Hepatocyte (in vitro differentiated cells): ENCODE data around the gene PPP1CA. TPM values are rescaled to one million over a fixed set of nuclear protein-coding genes. Genes with fewer than 3 reads are reported as not detected.

Experiments
- DNase-seq: peaks from one replicate; pipeline ENCODE4 v3.0.0-alpha.2; 2016; ENCODE audit warnings: low spot score
- H2AFZ ChIP-seq: fragments of 200-600 bp; sonication (generic); 2 replicates; pipeline ENCODE4 v1.6.0; 2016; ENCODE audit warnings: antibody characterized with exemption, mild to moderate bottlenecking
- H3K27ac ChIP-seq: fragments of 200-600 bp; sonication (generic); 2 replicates; pipeline ENCODE4 v1.5.1; 2016; ENCODE audit warnings: mild to moderate bottlenecking
- H3K27me3 ChIP-seq: fragments of 200-600 bp; sonication (generic); 2 replicates; pipeline ENCODE4 v1.6.1; 2016
- H3K36me3 ChIP-seq: fragments of 200-600 bp; sonication (generic); replicated peaks from 2 replicates; pipeline ENCODE4 v1.5.1; 2016; ENCODE audit warnings: low read depth; ENCODE audit not compliant: insufficient read depth
- H3K4me1 ChIP-seq: fragments of 200-600 bp; sonication (generic); 2 replicates; pipeline ENCODE4 v1.5.1; 2016; ENCODE audit warnings: mild to moderate bottlenecking, moderate library complexity; ENCODE audit not compliant: insufficient read depth
- H3K4me2 ChIP-seq: fragments of 200-600 bp; sonication (generic); 2 replicates; pipeline ENCODE4 v1.6.0; 2016
- H3K4me3 ChIP-seq: fragments of 200-600 bp; sonication (generic); 2 replicates; pipeline ENCODE4 v1.5.1; 2016; ENCODE audit warnings: mild to moderate bottlenecking
- H3K79me2 ChIP-seq: fragments of 200-600 bp; sonication (generic); 2 replicates; pipeline ENCODE4 v1.6.0; 2017; ENCODE audit warnings: mild to moderate bottlenecking
- H3K9me2 ChIP-seq: fragments of 200-600 bp; sonication (generic); replicated peaks from 2 replicates; pipeline ENCODE4 v1.6.0; 2017; ENCODE audit warnings: mild to moderate bottlenecking; ENCODE audit not compliant: insufficient read depth
- H3K9me3 ChIP-seq: fragments of 200-600 bp; sonication (generic); 2 replicates; pipeline ENCODE4 v1.5.1; 2016; ENCODE audit warnings: low read depth, mild to moderate bottlenecking
- H4K20me1 ChIP-seq: fragments of 200-600 bp; sonication (generic); 2 replicates; pipeline ENCODE4 v1.6.0; 2016; ENCODE audit warnings: mild to moderate bottlenecking; ENCODE audit not compliant: insufficient read depth, poor library complexity, severe bottlenecking
- EZH2 ChIP-seq: fragments of 200-600 bp; sonication (generic); IDR thresholded peaks from 2 replicates; pipeline ENCODE4 v1.6.1; 2016; ENCODE audit warnings: antibody characterized with exemption, mild to moderate bottlenecking, borderline replicate concordance
- EZH2phosphoT487 ChIP-seq: fragments of 200-600 bp; sonication (generic); IDR thresholded peaks from one replicate; pipeline ENCODE4 v1.6.1; 2018; ENCODE audit warnings: antibody characterized with exemption, mild to moderate bottlenecking, low read depth, moderate library complexity; ENCODE audit not compliant: unreplicated experiment, severe bottlenecking
- WGBS: methylation state at CpG from one replicate; pipeline ENCODE4 v1.1.6; 2016; ENCODE audit warnings: low lambda C conversion rate; ENCODE audit errors: missing lambda C conversion rate; 5-methylcytosine and 5-hydroxymethylcytosine counted together
- polyA plus RNA-seq: library from polyadenylated mRNA; unstranded; fragments of >200 nt; fragmentation: Nextera tagmentation; extraction: Ambion mirVana; gene quantifications from 2 replicates; pipeline ENCODE4 v1.2.1, GENCODE V29; 2016
- total RNA-seq: library from RNA; depleted of rRNA; stranded (reverse); fragments of >200 nt; gene quantifications from 2 replicates; pipeline ENCODE4 v1.2.3, GENCODE V29; 2014
- TF ChIP-seq, protein P1 (sequence below): fragments of 200-600 bp; sonication (generic); IDR thresholded peaks from 2 replicates; pipeline ENCODE4 v1.5.1; 2016; ENCODE audit warnings: antibody characterized with exemption, mild to moderate bottlenecking; ENCODE audit not compliant: poor library complexity

Gene PPP1CA
- total and polyA plus RNA-seq, 2 experiments from 2014 or later: 146 to 242 TPM

DNA sequence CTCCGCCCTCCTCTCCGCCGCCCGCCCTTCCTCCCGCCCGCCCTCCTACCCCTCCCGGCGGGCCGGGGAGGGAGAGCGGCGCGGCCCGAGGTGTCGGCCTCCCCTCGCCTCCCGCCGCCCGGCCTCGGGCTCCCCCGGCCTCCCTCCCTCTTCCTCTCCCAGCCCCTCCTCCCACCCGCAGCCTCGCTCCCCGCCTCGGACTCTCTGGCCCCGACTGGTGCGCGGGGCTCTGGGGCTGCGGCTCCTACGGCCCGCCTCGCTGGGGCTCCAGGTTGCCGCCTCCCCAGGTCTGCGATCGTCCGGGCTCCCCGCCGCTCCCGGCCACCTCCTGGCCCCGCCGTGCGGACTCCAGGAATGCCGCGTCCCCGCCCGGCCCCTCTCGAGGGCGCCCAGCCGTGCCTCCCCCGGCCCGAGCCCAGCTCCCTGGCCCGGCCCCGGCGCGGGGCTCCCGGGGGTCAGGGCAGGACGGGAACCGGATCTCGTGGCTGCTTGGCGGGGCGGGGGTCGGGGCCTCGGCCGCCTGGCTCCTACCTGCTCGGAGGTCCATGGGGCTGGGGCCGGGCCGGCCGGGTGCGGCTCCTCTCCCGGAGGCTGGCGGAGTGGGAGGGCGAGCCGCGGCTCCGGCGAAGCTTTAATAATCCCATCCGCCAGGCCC, 28.5 kb downstream of the PPP1CA start, which contains the start of gene CLCF1:
Gene CLCF1, minus strand, starts transcription at position 606 of the 655 bp plus-strand sequence. Its CDS starts 59 bp downstream, at position 547.
- Histone ChIP-seq H3K27ac (peak within 1 kb of the TSS; percentile 99), H2AFZ (peak within 1 kb of the TSS; percentile 53), H3K4me1 (peaks cover 60% of the 10 kb centered on the region), H3K4me2 (peak within 1 kb of the TSS; percentile 91), H3K4me3 (peak within 1 kb of the TSS; percentile 97), H3K79me2 (peaks cover 30% of the 10 kb centered on the region), H4K20me1 (no peaks in the 10 kb centered on the region), H3K9me3 (no peaks in the 10 kb centered on the region), H3K36me3 (no peaks in the 10 kb centered on the region), H3K9me2 (no peaks in the 10 kb centered on the region), H3K27me3 (no peaks in the 10 kb centered on the region)
- TF ChIP-seq EZH2: no peak
- DNase-seq: peak; percentile 89
- 0% methylated on average over 20 of the region's 76 CpGs for WGBS

DNA sequence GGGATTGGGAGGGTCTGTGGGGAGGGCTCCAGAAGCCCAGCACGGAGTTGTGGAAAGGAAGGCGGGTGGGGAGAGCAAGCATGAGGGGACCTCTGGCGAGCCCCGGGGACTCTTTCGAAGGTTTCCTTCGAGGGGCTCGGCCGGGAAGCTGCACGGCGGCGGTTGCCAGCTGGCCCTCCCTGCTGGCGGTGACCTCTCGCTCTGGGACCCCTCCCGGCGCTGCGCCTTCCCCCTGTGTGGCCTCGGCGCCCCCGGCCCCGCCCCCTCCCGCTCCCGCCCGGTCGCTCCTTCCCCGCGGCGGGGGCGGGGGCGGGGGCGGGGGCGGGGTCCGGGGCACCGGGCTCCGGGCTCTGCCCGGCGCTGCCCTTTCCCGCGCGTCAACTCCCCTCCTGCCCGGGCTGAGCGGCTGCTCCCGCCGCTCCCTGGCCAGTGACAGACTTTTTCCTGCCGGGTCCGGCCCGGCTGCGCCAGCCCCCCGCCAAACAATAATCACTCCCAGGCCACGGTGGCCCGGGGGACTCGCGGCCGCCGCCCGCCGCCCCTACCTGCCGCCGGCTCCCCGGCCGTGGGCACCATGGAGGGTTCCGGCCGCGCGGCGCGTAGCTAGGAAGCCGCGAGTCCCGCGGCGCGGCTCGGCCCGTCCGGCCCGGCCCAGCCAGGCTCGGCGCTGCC, 29.2 kb downstream of the PPP1CA start:
- no peak overlapping the region for H2AFZ ChIP-seq
- DNase-seq: peak; percentile 63

DNA sequence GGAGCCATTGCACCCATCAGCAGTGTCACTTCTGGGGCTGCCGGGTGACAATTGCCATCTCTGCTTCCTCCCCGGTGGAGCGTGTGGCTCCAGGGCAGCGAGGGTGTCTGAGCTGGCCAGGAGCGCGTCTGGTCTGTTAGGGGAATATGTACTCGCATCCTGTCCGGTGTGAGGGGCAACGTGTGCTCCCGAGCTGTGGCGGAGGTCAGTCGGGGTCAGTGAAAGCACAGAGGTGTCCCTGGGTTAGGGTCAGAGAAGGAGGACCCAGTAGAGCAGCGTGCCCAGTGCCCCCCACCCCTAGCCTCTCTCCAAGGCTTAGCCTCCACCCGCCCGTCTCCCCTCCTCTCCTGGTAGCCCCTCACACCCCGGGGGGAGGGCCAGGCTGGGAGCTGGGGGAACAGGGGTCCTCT, 29.7 kb downstream of the PPP1CA start:
- 14% methylated on average over 14 of the region's 16 CpGs for WGBS
- Histone ChIP-seq H3K36me3 (no peaks in the 10 kb centered on the region), H3K4me1 (peaks cover 73% of the 10 kb centered on the region), H3K27ac (peak overlapping the region; percentile 99), H3K4me3 (peak overlapping the region; percentile 97), H3K9me3 (no peaks in the 10 kb centered on the region), H3K4me2 (peak overlapping the region; percentile 91), H4K20me1 (no peaks in the 10 kb centered on the region), H2AFZ (no peak overlapping the region), H3K27me3 (no peaks in the 10 kb centered on the region), H3K9me2 (no peaks in the 10 kb centered on the region), H3K79me2 (peaks cover 30% of the 10 kb centered on the region)
- no peak for DNase-seq
- TF ChIP-seq, protein P1, sequence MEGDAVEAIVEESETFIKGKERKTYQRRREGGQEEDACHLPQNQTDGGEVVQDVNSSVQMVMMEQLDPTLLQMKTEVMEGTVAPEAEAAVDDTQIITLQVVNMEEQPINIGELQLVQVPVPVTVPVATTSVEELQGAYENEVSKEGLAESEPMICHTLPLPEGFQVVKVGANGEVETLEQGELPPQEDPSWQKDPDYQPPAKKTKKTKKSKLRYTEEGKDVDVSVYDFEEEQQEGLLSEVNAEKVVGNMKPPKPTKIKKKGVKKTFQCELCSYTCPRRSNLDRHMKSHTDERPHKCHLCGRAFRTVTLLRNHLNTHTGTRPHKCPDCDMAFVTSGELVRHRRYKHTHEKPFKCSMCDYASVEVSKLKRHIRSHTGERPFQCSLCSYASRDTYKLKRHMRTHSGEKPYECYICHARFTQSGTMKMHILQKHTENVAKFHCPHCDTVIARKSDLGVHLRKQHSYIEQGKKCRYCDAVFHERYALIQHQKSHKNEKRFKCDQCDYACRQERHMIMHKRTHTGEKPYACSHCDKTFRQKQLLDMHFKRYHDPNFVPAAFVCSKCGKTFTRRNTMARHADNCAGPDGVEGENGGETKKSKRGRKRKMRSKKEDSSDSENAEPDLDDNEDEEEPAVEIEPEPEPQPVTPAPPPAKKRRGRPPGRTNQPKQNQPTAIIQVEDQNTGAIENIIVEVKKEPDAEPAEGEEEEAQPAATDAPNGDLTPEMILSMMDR: no peak
- TF ChIP-seq EZH2: no peak
- TF ChIP-seq EZH2phosphoT487: no peak

More for the DNA sequence above, 29.2 kb downstream of the PPP1CA start:
- no peaks in the 10 kb centered on the region for H3K9me2 ChIP-seq
- H3K4me1 ChIP-seq: peaks cover 67% of the 10 kb centered on the region
- peak overlapping the region; percentile 91 for H3K4me2 ChIP-seq
- H3K79me2 ChIP-seq: peaks cover 30% of the 10 kb centered on the region
- no peaks in the 10 kb centered on the region for H3K9me3 ChIP-seq
- no peaks in the 10 kb centered on the region for H3K36me3 ChIP-seq
- no peaks in the 10 kb centered on the region for H3K27me3 ChIP-seq
- peak overlapping the region; percentile 97 for H3K4me3 ChIP-seq
- H3K27ac ChIP-seq: peak overlapping the region; percentile 99
- TF ChIP-seq, protein P1: no peak
- TF ChIP-seq EZH2phosphoT487: no peak
- no peak for TF ChIP-seq EZH2
- H4K20me1 ChIP-seq: no peaks in the 10 kb centered on the region
- WGBS: 2% methylated on average over 15 of the region's 78 CpGs
